Colonic mucosa (tissue), 4 donors: Measurements from ENCODE around the gene AKAP8. TPM values are rescaled to one million over a fixed set of nuclear protein-coding genes. Genes with fewer than 3 reads are reported as not detected.

Experiments
- DNase-seq: peaks from one replicate; pipeline ENCODE4 v3.0.0-alpha.2; 2020
- H3K27ac ChIP-seq: fragments of 200-600 bp; one replicate; pipeline ENCODE4 v1.8.0; 2021
- H3K27me3 ChIP-seq: fragments of 200-600 bp; one replicate; pipeline ENCODE4 v1.8.0; 2021
- H3K36me3 ChIP-seq: fragments of 200-600 bp; one replicate; pipeline ENCODE4 v1.8.0; 2021
- H3K4me1 ChIP-seq: fragments of 200-600 bp; one replicate; pipeline ENCODE4 v1.8.0; 2021; ENCODE audit warnings: mild to moderate bottlenecking
- H3K4me3 ChIP-seq: fragments of 200-600 bp; one replicate; pipeline ENCODE4 v1.8.0; 2021
- H3K9ac ChIP-seq, 2 donors: one replicate each; pipeline ENCODE4 v1.7.0; 2013; ENCODE audit warnings: control low read depth in 2 of 2, low read depth in 2 of 2, low read length in 2 of 2
- H3K9me3 ChIP-seq: fragments of 200-600 bp; one replicate; pipeline ENCODE4 v1.8.0; 2021
- CTCF ChIP-seq: fragments of 200-600 bp; IDR thresholded peaks from one replicate; pipeline ENCODE4 v1.8.0; 2022; ENCODE audit warnings: antibody characterized with exemption, mild to moderate bottlenecking
- intact Hi-C: fragments of 100-400 bp; cut with DNase I; formaldehyde crosslinking; loops from one replicate; pipeline ENCODE4 v1.14.1; 2022
- total RNA-seq, 2 donors: library from RNA; stranded (reverse); fragmentation: NEBNext Ultra II Directional in 1 of 2; extraction: Animal tissue kit (Norgen Biotek cat#: 25700) in 1 of 2; gene quantifications; one replicate each; pipeline ENCODE4 v1.2.1, GENCODE V29; 2021
- donor health status: healthy.
- donor health status: DM: no; HTN: no; CAD: no.
- donor health status: DM: no; HTN: no; CAD: no.

Gene AKAP8
- total RNA-seq, 2 donors from 2014 or later, result 37.0 to 55.2 TPM

GRCh38 chr19:15402411-15403150, 23.0 kb upstream of the AKAP8 start:
- H3K9me3 ChIP-seq, result no peaks in the 10 kb centered on the region
- no peak for DNase-seq
- no peak overlapping the region for H3K4me3 ChIP-seq
- peaks cover 30% of the 10 kb centered on the region for H3K36me3 ChIP-seq
- no peak overlapping the region for H3K9ac ChIP-seq
- H3K27me3 ChIP-seq, result no peaks in the 10 kb centered on the region
- intact Hi-C loops, result no loop called here
- H3K27ac ChIP-seq, result no peak overlapping the region
- TF ChIP-seq CTCF, result no peak
- no peaks in the 10 kb centered on the region for H3K4me1 ChIP-seq

- H3K4me1 ChIP-seq, result no peaks in the 10 kb centered on the region
- DNase-seq, result no peak
- TF ChIP-seq CTCF, result no peak
- H3K4me3 ChIP-seq, result no peak overlapping the region
- no peak overlapping the region for H3K27ac ChIP-seq
- H3K9me3 ChIP-seq, result no peaks in the 10 kb centered on the region
- H3K36me3 ChIP-seq, result peaks cover 42% of the 10 kb centered on the region
- intact Hi-C loops, result no loop called here
- H3K27me3 ChIP-seq, result no peaks in the 10 kb centered on the region
- no peak overlapping the region for H3K9ac ChIP-seq
Observed at GRCh38 chr19:15401397-15401710, 21.8 kb upstream of the AKAP8 start.

- Histone ChIP-seq H3K36me3 (peaks cover 44% of the 10 kb centered on the region), H3K4me1 (no peaks in the 10 kb centered on the region), H3K9me3 (no peaks in the 10 kb centered on the region), H3K27me3 (no peaks in the 10 kb centered on the region), H3K27ac (no peak overlapping the region), H3K9ac (no peak overlapping the region), H3K4me3 (no peak overlapping the region)
- DNase-seq, result no peak
- TF ChIP-seq CTCF, result no peak
- intact Hi-C loops, result no loop called here
Observed at GRCh38 chr19:15400521-15401396, 21.2 kb upstream of the AKAP8 start.

GRCh38 chr19:15399635-15400034, 20.0 kb upstream of the AKAP8 start:
- intact Hi-C loops, result no loop called here
- Histone ChIP-seq H3K27me3 (no peaks in the 10 kb centered on the region), H3K9ac (no peak overlapping the region), H3K36me3 (peaks cover 44% of the 10 kb centered on the region), H3K9me3 (no peaks in the 10 kb centered on the region), H3K4me3 (no peak overlapping the region), H3K4me1 (no peaks in the 10 kb centered on the region), H3K27ac (no peak overlapping the region)
- TF ChIP-seq CTCF, result no peak
- DNase-seq, result no peak

- TF ChIP-seq CTCF, result no peak
- Histone ChIP-seq H3K36me3 (peaks cover 44% of the 10 kb centered on the region), H3K4me1 (no peaks in the 10 kb centered on the region), H3K9me3 (no peaks in the 10 kb centered on the region), H3K9ac (no peak overlapping the region), H3K27ac (no peak overlapping the region), H3K27me3 (no peaks in the 10 kb centered on the region), H3K4me3 (no peak overlapping the region)
- intact Hi-C loops, result no loop called here
- no peak for DNase-seq
Observed at GRCh38 chr19:15399234-15399515, 19.6 kb upstream of the AKAP8 start.
